A549 treated with AZD9567 at 1 μM for 4 hours (cell line): ENCODE measurements around the gene LIX1. TPM values are rescaled to one million over a fixed set of nuclear protein-coding genes. Genes with fewer than 3 reads are reported as not detected.

Experiments
- total RNA-seq: library from RNA; stranded (reverse); fragments of 200-300 nt; extraction: Qiagen RNA extraction; gene quantifications from 5 replicates; pipeline ENCODE4 v1.2.3, GENCODE V29; 2022; ENCODE audit not compliant: insufficient read depth

The LIX1 gene
- not detected in 5 replicates for total RNA-seq

GRCh38 chr5:97142521-97143254 lies at the start of gene LIX1:
LIX1 (minus strand) TSS chr5:97142611; CDS start chr5:97142576, 35 bp downstream.

GRCh38 chr5:97183100-97183929 lies 40.9 kb upstream of the LIX1 start, which contains the start of gene RIOK2:
RIOK2 (minus strand) TSS chr5:97183247; CDS start chr5:97183191, 56 bp downstream.

Other genes starting within 250 kb of the LIX1 start
- 5.4 to 8.1 TPM (median 7.5 TPM) in 5 replicates for gene LNPEP, start 206.5 kb downstream of the LIX1 start, total RNA-seq
- 21.5 to 29.4 TPM (median 26.2 TPM) in 5 replicates for gene RIOK2, start 40.6 kb upstream of the LIX1 start, total RNA-seq